Right lobe of liver (tissue), 4 donors: ENCODE measurements around the gene CARD19.

ENCODE experiments used
- POLR2A ChIP-seq: fragments of 450-650 bp; IDR thresholded peaks from one replicate; pipeline ENCODE4 v1.6.1; 2017; ENCODE audit warnings: antibody characterized with exemption, mild to moderate bottlenecking
- TF ChIP-seq, protein P1 (sequence below), 4 donors: fragments of 200-600 bp in 3 of 4; fragments of 450-650 bp in 1 of 4; IDR thresholded peaks; one replicate each; pipeline versions ENCODE4 v1.5.1 to v1.8.0; 2016 to 2022; ENCODE audit warnings: antibody characterized with exemption in 4 of 4, mild to moderate bottlenecking in 2 of 4
- donor health status: DM: no; HTN: no; CAD: no.
- donor health status: DM: no; HTN: no; CAD: no.
- donor health status: DM: no; HTN: yes; CAD: no.

DNA sequence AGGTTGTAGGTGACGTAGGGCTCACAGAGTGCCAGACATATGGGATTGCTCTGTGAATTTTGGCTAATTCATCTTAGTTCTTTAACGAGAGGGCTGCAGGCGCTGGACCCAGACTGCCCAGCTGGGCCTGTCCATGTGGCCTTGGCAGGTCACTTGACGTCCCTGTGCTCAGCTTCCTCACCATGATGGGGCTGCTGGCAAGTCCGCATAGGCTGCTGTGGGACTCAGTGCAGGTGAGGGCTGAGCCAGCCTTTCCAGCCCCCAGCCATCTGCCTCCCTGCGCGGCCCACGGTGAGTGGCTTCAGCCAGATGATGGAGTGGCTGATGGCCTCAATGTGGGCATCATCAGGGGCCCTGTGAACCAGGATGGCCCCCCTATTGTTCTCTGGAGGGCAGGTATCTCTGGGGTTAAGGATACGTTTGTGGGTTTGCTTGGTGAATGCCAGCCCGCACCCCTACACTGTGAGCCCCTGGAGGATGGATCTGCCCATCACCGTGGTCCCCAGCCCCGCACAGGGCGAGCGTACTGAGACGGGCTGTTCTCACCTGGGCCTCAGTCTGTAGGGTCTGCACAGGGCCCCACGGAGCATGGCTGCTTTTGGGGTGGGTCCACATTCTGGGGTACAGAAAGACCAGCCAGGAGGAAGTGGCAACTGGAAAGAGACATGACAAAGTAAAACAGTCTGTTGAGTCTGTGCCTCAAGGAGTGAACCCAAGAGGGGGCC lies 3.7 kb downstream of the CARD19 start:
- TF ChIP-seq, protein P1, sequence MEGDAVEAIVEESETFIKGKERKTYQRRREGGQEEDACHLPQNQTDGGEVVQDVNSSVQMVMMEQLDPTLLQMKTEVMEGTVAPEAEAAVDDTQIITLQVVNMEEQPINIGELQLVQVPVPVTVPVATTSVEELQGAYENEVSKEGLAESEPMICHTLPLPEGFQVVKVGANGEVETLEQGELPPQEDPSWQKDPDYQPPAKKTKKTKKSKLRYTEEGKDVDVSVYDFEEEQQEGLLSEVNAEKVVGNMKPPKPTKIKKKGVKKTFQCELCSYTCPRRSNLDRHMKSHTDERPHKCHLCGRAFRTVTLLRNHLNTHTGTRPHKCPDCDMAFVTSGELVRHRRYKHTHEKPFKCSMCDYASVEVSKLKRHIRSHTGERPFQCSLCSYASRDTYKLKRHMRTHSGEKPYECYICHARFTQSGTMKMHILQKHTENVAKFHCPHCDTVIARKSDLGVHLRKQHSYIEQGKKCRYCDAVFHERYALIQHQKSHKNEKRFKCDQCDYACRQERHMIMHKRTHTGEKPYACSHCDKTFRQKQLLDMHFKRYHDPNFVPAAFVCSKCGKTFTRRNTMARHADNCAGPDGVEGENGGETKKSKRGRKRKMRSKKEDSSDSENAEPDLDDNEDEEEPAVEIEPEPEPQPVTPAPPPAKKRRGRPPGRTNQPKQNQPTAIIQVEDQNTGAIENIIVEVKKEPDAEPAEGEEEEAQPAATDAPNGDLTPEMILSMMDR (IDR thresholded peaks at IDR 0.05), result no peak
- TF ChIP-seq POLR2A, result no peak
